RWPE1 (cell line): ENCODE measurements around the gene AGPAT3.

Experiments
- CTCF ChIA-PET: fragments of 350-600 bp; sonication (Branson Sonifier 250); formaldehyde crosslinking; extraction: SDS; loops from one replicate; lab custom pipeline; 2021; lab: Yijun Ruan, JAX
- POLR2A ChIA-PET: fragments of 400-600 bp; formaldehyde crosslinking; extraction: SDS; loops from one replicate; lab custom pipeline; 2020; ENCODE audit warnings: antibody characterized with exemption; ENCODE audit not compliant: low non-redundant PET; lab: Yijun Ruan, JAX
- DNase-seq: peaks from one replicate; pipeline ENCODE4 v3.0.0; 2012; ENCODE audit warnings: low spot score
- H3K27ac ChIP-seq: fragments of 450-650 bp; 2 replicates; pipeline ENCODE4 v1.5.1; 2017
- TF ChIP-seq, protein P1 (sequence below): fragments of 450-650 bp; conservative IDR thresholded peaks from 2 replicates; pipeline ENCODE4 v1.5.1; 2017; ENCODE audit warnings: low read depth, mild to moderate bottlenecking

AGPAT3 gene

DNA sequence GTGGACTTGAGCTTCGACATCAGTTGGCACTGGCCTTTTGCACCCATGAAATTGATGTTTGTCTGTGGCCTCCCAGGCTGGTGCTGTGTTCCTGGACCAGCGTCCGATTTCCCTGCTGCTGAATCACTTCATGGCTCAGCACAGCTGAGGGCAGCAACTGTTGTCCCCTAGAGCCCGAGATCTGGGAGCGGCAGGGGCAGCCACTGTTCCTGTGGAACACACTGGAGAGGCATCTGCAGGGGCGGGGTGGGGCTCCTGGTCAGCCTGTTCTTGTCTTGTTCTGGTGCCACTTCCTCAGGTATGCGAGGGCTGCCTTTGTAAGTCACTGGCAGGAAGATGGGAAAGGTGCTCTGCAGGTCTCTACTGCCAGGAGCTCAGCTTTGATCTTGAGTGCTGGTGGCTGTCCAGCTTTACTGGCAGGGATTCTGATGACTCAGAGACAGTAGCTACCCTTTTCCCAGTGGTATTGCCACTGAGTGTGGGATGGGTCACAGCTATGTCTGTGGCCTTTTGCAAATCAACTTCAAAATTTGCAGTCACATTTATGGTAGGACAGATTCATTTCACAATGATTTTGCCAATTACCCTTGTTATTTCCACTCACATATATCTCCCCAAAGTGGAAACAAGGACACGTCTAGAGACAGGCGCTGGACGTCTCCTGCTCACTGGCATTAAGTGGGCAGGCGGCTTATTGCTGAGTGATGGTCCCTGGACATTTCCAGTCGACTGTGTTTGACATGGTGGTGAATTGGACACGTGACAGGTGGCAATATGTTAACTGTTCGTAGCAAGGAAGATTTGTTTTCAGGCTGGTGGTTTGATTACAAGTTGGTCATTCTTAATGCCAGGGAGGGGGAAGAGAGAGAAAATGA is 15.3 kb downstream of the AGPAT3 start:
- ChIA-PET CTCF (interaction anchor here (0.5 to 1.2 kb wide), 2 partner anchors 30 to 46 kb away, joined by 3 to 4 read pairs; no protein-coding TSS in a partner anchor), POLR2A (no interaction called here)
- TF ChIP-seq, protein P1, sequence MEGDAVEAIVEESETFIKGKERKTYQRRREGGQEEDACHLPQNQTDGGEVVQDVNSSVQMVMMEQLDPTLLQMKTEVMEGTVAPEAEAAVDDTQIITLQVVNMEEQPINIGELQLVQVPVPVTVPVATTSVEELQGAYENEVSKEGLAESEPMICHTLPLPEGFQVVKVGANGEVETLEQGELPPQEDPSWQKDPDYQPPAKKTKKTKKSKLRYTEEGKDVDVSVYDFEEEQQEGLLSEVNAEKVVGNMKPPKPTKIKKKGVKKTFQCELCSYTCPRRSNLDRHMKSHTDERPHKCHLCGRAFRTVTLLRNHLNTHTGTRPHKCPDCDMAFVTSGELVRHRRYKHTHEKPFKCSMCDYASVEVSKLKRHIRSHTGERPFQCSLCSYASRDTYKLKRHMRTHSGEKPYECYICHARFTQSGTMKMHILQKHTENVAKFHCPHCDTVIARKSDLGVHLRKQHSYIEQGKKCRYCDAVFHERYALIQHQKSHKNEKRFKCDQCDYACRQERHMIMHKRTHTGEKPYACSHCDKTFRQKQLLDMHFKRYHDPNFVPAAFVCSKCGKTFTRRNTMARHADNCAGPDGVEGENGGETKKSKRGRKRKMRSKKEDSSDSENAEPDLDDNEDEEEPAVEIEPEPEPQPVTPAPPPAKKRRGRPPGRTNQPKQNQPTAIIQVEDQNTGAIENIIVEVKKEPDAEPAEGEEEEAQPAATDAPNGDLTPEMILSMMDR = no peak
- H3K27ac ChIP-seq = peak overlapping the region; percentile 65
- no peak for DNase-seq

DNA sequence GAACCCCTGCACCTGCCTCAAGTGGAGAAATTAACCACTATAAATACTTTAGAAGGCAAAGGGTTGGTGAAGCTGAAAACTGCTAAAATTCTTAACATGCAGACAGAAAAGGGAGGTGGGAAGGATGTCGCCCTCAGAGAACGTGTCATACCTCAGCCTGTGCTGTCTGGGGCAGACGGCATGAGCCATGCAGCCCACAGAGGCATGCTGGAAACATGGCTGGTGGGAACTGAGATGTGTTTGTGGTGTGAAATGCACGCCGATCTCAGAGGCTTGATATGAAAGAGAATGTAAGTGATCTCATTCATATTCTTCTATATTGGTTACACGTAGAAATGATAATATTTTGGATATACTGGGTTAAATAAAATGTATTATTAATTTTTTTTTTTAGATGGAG is 16.3 kb downstream of the AGPAT3 start:
- POLR2A ChIA-PET = no interaction called here
- CTCF ChIA-PET = no interaction called here
- DNase-seq = no peak
- no peak overlapping the region for H3K27ac ChIP-seq
- TF ChIP-seq, protein P1 = no peak

DNA sequence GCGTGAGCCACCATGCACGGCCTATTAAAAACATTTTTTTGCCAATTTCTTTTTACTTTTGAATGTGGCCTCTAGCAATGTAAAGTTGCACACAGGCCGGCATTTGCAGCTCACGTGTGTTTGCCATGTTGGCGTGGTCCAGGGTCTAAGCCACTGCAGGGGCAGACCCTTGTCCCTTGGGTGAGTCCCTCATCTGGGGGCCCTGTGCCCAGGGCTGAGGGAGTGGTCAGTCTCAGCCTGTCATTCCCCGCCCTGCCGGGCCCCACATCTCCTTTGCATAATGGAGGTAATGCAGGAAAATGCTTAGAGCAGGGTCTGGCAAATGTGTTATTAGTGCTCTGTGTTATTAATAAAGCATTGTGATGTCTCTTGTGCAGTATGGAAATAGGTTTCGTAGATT is 16.9 kb downstream of the AGPAT3 start:
- TF ChIP-seq, protein P1 = no peak
- no peak overlapping the region for H3K27ac ChIP-seq
- DNase-seq = no peak
- ChIA-PET POLR2A (no interaction called here), CTCF (no interaction called here)

DNA sequence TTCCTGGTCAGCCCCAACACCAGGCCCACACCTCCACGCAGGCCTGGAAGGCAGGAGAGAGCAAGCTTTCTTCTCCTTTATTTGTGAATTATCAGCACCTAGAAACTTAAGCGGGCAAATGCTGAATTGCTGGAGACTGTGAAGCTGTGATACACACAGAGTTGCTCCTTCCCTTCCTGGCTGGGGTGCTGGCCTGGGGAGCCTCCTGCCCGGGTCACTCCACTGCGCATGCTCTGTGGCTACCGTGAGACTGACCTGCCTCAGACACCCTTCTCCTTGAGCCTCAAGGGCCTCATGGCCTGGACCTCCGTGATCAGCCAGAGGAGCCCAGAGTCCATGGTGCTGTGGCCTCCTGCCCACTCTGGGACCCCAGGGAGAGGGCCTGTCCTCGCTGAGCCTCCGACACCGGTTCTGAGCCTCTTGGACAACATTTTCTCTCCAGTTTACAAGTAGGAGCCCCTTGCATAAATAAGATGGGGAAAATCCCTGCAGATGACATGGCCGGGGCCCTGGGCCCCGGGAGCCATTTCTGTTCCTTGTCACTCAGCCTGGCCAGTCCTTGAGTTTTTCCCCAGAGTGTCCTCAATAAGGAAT is 18.0 kb downstream of the AGPAT3 start:
- ChIA-PET CTCF (interaction anchor here (0.6 kb wide), 1 partner anchor 14 kb away, joined by 3 read pairs; no protein-coding TSS in a partner anchor), POLR2A (no interaction called here)
- H3K27ac ChIP-seq = peak overlapping the region; percentile 51
- TF ChIP-seq, protein P1 = no peak
- no peak for DNase-seq

DNA sequence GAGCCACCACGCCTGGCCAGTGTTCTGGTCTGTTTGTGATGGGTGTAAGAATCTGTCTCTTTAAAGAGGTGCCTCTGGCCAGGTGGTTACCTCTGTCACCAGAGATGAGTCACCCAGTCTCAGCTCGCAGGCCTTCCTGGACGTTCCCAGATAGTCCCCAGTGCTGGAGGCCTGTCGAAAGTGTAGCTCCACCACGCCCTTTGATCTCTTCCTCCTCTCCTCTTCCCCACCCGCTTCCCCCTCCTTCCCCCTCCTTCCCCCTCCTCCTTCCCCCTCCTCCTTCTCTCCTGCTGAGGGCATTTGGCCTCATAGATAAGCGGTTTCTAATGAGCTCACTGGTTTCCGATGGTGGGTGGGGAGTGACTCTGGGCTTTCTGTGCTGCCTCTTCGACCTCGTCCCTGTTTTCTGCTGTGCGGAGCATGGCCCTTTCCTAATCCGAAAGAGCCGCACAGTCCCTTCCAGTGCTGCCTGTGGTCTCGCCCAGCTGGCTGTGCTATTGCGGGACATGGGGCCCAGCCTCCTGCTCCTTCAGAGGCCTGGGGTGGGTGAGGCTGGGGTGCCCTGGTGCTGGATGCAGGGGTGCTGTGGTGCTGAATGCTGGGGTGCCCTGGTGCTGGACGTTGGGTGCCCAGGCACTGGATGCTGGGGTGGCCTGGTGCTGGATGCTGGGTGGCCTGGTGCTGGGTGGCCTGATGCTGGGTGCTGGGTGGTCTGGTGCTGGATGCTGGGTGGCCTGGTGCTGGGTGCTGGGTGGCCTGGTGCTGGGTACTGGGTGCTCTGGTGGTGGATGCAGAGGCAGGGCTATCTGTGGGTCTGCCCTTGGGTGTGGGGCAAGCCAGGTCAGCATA is 19.2 kb downstream of the AGPAT3 start:
- peak; percentile 40 for DNase-seq
- TF ChIP-seq, protein P1 = no peak
- peak overlapping the region; percentile 51 for H3K27ac ChIP-seq
- CTCF ChIA-PET = interaction anchor here (0.6 kb wide), 1 partner anchor 73 kb away, joined by 3 read pairs; no protein-coding TSS in a partner anchor
- POLR2A ChIA-PET = no interaction called here
